H1 (cell line): ENCODE results near the gene RGP1. TPM values are rescaled to one million over a fixed set of nuclear protein-coding genes. Genes with fewer than 3 reads are reported as not detected.
A peak's percentile ranks its signal among the peaks of the same experiment; 100 is the strongest.

Experiments used
- CTCF ChIP-seq, 3 experiments: IDR thresholded peaks; 1 replicate in 2 of 3; 2 replicates in 1 of 3; pipeline versions ENCODE4 v1.5.1 to v1.6.1; 2011; ENCODE audit warnings: low read length in 3 of 3, mild to moderate bottlenecking in 3 of 3, inconsistent platforms in 2 of 3, low read depth in 1 of 3, moderate library complexity in 1 of 3; ENCODE audit not compliant: insufficient read depth in 1 of 3; ENCODE audit errors: control extremely low read depth in 1 of 3
- NRF1 ChIP-seq: IDR thresholded peaks from 2 replicates; pipeline ENCODE4 v1.6.1; 2011; ENCODE audit warnings: mild to moderate bottlenecking, low read depth, low read length, improper control_type of control experiment
- POLR2A ChIP-seq, 2 experiments: IDR thresholded peaks; 1 replicate in 1 of 2; 2 replicates in 1 of 2; pipeline ENCODE4 v1.6.1; 2011; ENCODE audit warnings: low read depth in 2 of 2, low read length in 2 of 2, mild to moderate bottlenecking in 2 of 2; ENCODE audit errors: control extremely low read depth in 1 of 2
- RAD21 ChIP-seq, 2 experiments: IDR thresholded peaks in 1 of 2; conservative IDR thresholded peaks in 1 of 2; 2 replicates each; pipeline ENCODE4 v1.6.1; 2011; ENCODE audit warnings: low read depth in 2 of 2, low read length in 2 of 2, improper control_type of control experiment in 1 of 2, inconsistent platforms in 1 of 2, mild to moderate bottlenecking in 1 of 2, moderate library complexity in 1 of 2
- RBBP5 ChIP-seq: IDR thresholded peaks from 2 replicates; pipeline ENCODE4 v1.7.1; 2012; ENCODE audit warnings: low read depth, mild to moderate bottlenecking, inconsistent platforms, low read length, moderate library complexity, borderline replicate concordance
- SIN3A ChIP-seq, 2 experiments: IDR thresholded peaks in 1 of 2; conservative IDR thresholded peaks in 1 of 2; 2 replicates each; pipeline ENCODE4 v1.6.1; 2011 to 2012; ENCODE audit warnings: low read length in 2 of 2, improper control_type of control experiment in 1 of 2, low read depth in 1 of 2, mild to moderate bottlenecking in 1 of 2
- SIRT6 ChIP-seq: IDR thresholded peaks from one replicate; pipeline ENCODE4 v1.7.1; 2012; ENCODE audit warnings: low read length, inconsistent platforms
- polyA plus RNA-seq, 7 experiments: library from polyadenylated mRNA; depleted of rRNA in 3 of 7; stranded (reverse) in 5 of 7; unstranded in 2 of 7; fragments of >200 nt in 5 of 7; fragments of 200-250 nt in 2 of 7; gene quantifications; 1 replicate in 5 of 7; 2 replicates in 1 of 7; 4 replicates in 1 of 7; pipeline versions ENCODE4 v1.2.1 to v1.2.3, GENCODE V29; 2011 to 2013; ENCODE audit warnings: missing spikeins in 2 of 7, mixed read lengths in 2 of 7
- total RNA-seq: library from RNA; stranded (reverse); fragmentation: NEBNext Ultra II Directional; extraction: Animal tissue kit (Norgen Biotek cat#: 25700); gene quantifications from 2 replicates; pipeline ENCODE4 v1.2.1, GENCODE V29; 2021
- TF ChIP-seq, protein P1 (sequence below): fragments of 300-600 bp; sonication (generic); IDR thresholded peaks from 2 replicates; pipeline ENCODE4 v1.7.1; 2012; ENCODE audit warnings: low read length, moderate library complexity, mild to moderate bottlenecking, inconsistent platforms; ENCODE audit not compliant: insufficient replicate concordance

The RGP1 gene
- total and polyA plus RNA-seq, 2 of the 8 experiments (the other 6 are each of a cell fraction or from before 2014, with no cell fraction given), result 11.8 to 22.7 TPM

- TF ChIP-seq, protein P1, sequence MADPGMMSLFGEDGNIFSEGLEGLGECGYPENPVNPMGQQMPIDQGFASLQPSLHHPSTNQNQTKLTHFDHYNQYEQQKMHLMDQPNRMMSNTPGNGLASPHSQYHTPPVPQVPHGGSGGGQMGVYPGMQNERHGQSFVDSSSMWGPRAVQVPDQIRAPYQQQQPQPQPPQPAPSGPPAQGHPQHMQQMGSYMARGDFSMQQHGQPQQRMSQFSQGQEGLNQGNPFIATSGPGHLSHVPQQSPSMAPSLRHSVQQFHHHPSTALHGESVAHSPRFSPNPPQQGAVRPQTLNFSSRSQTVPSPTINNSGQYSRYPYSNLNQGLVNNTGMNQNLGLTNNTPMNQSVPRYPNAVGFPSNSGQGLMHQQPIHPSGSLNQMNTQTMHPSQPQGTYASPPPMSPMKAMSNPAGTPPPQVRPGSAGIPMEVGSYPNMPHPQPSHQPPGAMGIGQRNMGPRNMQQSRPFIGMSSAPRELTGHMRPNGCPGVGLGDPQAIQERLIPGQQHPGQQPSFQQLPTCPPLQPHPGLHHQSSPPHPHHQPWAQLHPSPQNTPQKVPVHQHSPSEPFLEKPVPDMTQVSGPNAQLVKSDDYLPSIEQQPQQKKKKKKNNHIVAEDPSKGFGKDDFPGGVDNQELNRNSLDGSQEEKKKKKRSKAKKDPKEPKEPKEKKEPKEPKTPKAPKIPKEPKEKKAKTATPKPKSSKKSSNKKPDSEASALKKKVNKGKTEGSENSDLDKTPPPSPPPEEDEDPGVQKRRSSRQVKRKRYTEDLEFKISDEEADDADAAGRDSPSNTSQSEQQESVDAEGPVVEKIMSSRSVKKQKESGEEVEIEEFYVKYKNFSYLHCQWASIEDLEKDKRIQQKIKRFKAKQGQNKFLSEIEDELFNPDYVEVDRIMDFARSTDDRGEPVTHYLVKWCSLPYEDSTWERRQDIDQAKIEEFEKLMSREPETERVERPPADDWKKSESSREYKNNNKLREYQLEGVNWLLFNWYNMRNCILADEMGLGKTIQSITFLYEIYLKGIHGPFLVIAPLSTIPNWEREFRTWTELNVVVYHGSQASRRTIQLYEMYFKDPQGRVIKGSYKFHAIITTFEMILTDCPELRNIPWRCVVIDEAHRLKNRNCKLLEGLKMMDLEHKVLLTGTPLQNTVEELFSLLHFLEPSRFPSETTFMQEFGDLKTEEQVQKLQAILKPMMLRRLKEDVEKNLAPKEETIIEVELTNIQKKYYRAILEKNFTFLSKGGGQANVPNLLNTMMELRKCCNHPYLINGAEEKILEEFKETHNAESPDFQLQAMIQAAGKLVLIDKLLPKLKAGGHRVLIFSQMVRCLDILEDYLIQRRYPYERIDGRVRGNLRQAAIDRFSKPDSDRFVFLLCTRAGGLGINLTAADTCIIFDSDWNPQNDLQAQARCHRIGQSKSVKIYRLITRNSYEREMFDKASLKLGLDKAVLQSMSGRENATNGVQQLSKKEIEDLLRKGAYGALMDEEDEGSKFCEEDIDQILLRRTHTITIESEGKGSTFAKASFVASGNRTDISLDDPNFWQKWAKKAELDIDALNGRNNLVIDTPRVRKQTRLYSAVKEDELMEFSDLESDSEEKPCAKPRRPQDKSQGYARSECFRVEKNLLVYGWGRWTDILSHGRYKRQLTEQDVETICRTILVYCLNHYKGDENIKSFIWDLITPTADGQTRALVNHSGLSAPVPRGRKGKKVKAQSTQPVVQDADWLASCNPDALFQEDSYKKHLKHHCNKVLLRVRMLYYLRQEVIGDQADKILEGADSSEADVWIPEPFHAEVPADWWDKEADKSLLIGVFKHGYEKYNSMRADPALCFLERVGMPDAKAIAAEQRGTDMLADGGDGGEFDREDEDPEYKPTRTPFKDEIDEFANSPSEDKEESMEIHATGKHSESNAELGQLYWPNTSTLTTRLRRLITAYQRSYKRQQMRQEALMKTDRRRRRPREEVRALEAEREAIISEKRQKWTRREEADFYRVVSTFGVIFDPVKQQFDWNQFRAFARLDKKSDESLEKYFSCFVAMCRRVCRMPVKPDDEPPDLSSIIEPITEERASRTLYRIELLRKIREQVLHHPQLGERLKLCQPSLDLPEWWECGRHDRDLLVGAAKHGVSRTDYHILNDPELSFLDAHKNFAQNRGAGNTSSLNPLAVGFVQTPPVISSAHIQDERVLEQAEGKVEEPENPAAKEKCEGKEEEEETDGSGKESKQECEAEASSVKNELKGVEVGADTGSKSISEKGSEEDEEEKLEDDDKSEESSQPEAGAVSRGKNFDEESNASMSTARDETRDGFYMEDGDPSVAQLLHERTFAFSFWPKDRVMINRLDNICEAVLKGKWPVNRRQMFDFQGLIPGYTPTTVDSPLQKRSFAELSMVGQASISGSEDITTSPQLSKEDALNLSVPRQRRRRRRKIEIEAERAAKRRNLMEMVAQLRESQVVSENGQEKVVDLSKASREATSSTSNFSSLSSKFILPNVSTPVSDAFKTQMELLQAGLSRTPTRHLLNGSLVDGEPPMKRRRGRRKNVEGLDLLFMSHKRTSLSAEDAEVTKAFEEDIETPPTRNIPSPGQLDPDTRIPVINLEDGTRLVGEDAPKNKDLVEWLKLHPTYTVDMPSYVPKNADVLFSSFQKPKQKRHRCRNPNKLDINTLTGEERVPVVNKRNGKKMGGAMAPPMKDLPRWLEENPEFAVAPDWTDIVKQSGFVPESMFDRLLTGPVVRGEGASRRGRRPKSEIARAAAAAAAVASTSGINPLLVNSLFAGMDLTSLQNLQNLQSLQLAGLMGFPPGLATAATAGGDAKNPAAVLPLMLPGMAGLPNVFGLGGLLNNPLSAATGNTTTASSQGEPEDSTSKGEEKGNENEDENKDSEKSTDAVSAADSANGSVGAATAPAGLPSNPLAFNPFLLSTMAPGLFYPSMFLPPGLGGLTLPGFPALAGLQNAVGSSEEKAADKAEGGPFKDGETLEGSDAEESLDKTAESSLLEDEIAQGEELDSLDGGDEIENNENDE, result no peak
- peak; percentile 62 to 71 for TF ChIP-seq RAD21 (IDR thresholded peaks at IDR 0.05 in 1 of 2, conservative IDR thresholded peaks at IDR 0.05 in 1 of 2; ENCODE audit: low read depth in 2 of 2, low read length in 2 of 2)
- peak in 1 of 2 experiments; percentile 49; a peak in 1 of 3 replicates for TF ChIP-seq POLR2A (IDR thresholded peaks at IDR 0.05; ENCODE audit: control extremely low read depth in 1 of 2, low read depth in 2 of 2, low read length in 2 of 2)
- TF ChIP-seq SIN3A (conservative IDR thresholded peaks at IDR 0.05 in 1 of 2, IDR thresholded peaks at IDR 0.05 in 1 of 2; ENCODE audit: low read depth in 1 of 2, low read length in 2 of 2), result peak in 1 of 2 experiments; percentile 41; a peak in 1 of 4 replicates
- no peak for TF ChIP-seq NRF1
- no peak for TF ChIP-seq SIRT6
- peak; percentile 63 to 93 (median 78) for TF ChIP-seq CTCF (IDR thresholded peaks at IDR 0.05; ENCODE audit: control extremely low read depth in 1 of 3, insufficient read depth in 1 of 3, low read depth in 1 of 3, low read length in 3 of 3)
- no peak for TF ChIP-seq RBBP5
These were observed 12.9 kb upstream of the RGP1 start (continued) for GRCh38 chr9:35736201-35736633.
